Epithelial cell of proximal tubule (primary cell): Measurements from ENCODE around the gene LOXL3. TPM values are rescaled to one million over a fixed set of nuclear protein-coding genes. Genes with fewer than 3 reads are reported as not detected.

ENCODE experiments used
- DNase-seq: peaks from one replicate; pipeline ENCODE4 v3.0.0-alpha.2; 2011; ENCODE audit warnings: low read depth
- H3K4me3 ChIP-seq: 2 replicates; pipeline ENCODE4 v1.5.1; 2011; ENCODE audit warnings: low read depth, mild to moderate bottlenecking, low read length
- total RNA-seq: library from RNA; depleted of rRNA; stranded (reverse); fragments of >200 nt; gene quantifications from 2 replicates; pipeline ENCODE4 v1.2.3, GENCODE V29; 2015
- TF ChIP-seq, protein P1 (sequence below): conservative IDR thresholded peaks from 2 replicates; pipeline ENCODE4 v1.5.1; 2012; ENCODE audit warnings: low read depth, mild to moderate bottlenecking, low read length

The LOXL3 gene
- total RNA-seq, 1 donor from 2014 or later: 5.9 TPM

GRCh38 chr2:74582184-74582583, 28.4 kb upstream of the LOXL3 start:
- DNase-seq: no peak
- no peak overlapping the region for H3K4me3 ChIP-seq
- TF ChIP-seq, protein P1, sequence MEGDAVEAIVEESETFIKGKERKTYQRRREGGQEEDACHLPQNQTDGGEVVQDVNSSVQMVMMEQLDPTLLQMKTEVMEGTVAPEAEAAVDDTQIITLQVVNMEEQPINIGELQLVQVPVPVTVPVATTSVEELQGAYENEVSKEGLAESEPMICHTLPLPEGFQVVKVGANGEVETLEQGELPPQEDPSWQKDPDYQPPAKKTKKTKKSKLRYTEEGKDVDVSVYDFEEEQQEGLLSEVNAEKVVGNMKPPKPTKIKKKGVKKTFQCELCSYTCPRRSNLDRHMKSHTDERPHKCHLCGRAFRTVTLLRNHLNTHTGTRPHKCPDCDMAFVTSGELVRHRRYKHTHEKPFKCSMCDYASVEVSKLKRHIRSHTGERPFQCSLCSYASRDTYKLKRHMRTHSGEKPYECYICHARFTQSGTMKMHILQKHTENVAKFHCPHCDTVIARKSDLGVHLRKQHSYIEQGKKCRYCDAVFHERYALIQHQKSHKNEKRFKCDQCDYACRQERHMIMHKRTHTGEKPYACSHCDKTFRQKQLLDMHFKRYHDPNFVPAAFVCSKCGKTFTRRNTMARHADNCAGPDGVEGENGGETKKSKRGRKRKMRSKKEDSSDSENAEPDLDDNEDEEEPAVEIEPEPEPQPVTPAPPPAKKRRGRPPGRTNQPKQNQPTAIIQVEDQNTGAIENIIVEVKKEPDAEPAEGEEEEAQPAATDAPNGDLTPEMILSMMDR: no peak

DNA sequence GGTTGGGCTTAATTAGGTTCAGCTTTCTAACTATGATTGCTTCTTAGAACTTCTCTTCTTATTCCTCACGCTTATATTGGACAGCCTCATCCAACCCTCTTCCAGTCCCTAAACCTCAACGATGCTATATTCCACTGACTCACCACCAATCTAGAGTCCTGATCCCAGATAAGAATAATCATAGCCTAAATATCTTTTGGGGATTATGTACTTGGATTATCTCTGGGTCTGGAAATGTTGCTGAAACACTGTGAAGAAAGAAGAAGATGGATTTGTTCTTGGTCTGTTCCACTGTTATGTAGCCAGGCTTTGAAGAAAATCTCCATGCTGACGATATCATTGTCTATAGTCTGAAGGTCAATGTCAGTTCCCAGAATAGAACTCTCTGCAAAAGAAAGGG, 27.7 kb upstream of the LOXL3 start:
- TF ChIP-seq, protein P1: no peak
- no peak overlapping the region for H3K4me3 ChIP-seq
- no peak for DNase-seq

- TF ChIP-seq, protein P1: no peak
- H3K4me3 ChIP-seq: no peak overlapping the region
Measured at GRCh38 chr2:74578408-74578807, 24.7 kb upstream of the LOXL3 start.

DNA sequence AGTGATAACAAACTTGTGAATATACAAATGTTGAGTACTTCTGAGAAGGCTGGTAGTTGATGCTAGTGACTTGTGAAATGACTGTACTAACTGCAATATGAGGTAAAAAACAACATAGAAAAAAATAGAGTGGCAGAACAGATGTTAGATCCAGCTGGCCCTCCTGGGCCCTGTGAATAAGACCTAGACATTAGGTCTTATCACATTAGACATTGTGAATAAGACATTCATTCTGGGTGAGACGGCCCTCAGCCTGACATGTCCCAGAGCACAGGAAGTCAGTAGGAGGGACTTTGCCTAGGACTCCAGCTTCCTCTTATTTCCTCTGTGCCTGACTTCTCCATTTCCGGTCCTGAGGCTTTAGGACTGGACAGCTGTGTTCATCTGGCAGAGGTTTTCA, 23.7 kb upstream of the LOXL3 start:
- no peak for DNase-seq
- H3K4me3 ChIP-seq: no peak overlapping the region
- TF ChIP-seq, protein P1: no peak

More at GRCh38 chr2:74578408-74578807, 24.7 kb upstream of the LOXL3 start:
- no peak for DNase-seq

DNA sequence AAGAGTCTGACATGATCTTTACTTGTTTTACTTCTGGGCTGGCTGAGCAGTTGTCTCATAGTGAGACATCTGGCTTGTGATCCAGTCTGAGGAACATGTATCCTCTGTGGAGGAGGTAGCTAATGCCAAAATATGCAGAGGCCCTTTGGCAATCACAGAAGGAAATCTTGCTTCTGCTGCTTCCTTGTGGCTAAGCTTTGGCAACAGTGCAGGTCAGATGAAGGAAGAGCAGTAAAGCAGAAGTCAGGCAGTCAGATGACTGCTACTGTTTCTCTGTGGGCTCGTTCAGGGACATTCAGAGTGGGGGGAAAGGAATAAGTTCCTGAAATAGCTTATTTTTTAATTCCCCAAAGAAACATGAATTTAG, 23.1 kb upstream of the LOXL3 start:
- TF ChIP-seq, protein P1: no peak
- no peak for DNase-seq
- H3K4me3 ChIP-seq: no peak overlapping the region

GRCh38 chr2:74576211-74576862, 22.6 kb upstream of the LOXL3 start:
- no peak overlapping the region for H3K4me3 ChIP-seq
- TF ChIP-seq, protein P1: no peak
- DNase-seq: no peak

DNA sequence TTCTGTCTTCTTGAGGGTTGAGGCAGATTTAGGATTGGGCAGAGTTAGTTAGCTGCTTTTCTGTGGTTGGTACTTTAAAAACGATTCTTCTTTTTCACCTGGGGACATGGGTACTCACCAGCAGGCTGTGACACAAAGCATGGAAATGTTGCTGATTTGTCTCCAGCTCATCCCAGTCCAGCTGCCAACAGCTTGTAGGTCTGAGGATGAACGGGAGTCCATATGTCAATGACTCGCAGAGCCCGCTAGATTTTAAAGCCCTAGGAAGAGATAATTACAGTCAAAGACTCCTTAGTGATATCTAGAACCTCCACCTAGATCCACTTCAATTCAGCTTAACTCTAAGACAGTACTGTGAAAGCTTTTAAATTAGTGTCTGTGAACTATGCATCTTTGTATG, 21.6 kb upstream of the LOXL3 start:
- no peak for DNase-seq
- H3K4me3 ChIP-seq: no peak overlapping the region
- TF ChIP-seq, protein P1: no peak
